SK-N-MC (cell line): ENCODE data around the gene NME4.
"Not testable (repeated sequence)": the region's sequence is repeated elsewhere in the genome, so short reads cannot be mapped to it uniquely, and the experiment has no call there.

Experiments used
- DNase-seq: peaks from one replicate; pipeline ENCODE4 v3.0.0-alpha.2; 2011; ENCODE audit warnings: low read depth, low spot score
- H3K27ac ChIP-seq: fragments of 200-600 bp; sonication (generic); 2 replicates; pipeline ENCODE4 v1.5.1; 2016; ENCODE audit warnings: mixed run types
- H3K36me3 ChIP-seq: fragments of 200-600 bp; sonication (generic); 2 replicates; pipeline ENCODE4 v1.6.1; 2017; ENCODE audit warnings: antibody characterized with exemption, low read length, mixed read lengths; ENCODE audit not compliant: insufficient read depth
- H3K4me3 ChIP-seq: fragments of 200-600 bp; sonication (generic); 2 replicates; pipeline ENCODE4 v1.5.1; 2016
- H3K9ac ChIP-seq: fragments of 200-600 bp; sonication (generic); 2 replicates; pipeline ENCODE4 v1.8.0; 2017; ENCODE audit warnings: mixed run types, mixed read lengths; ENCODE audit not compliant: insufficient read length
- H3K9me3 ChIP-seq: fragments of 200-600 bp; sonication (generic); 2 replicates; pipeline ENCODE4 v1.6.1; 2017; ENCODE audit warnings: low read depth, mild to moderate bottlenecking, antibody characterized with exemption, low read length, moderate library complexity, mixed read lengths
- EZH2 ChIP-seq: fragments of 200-600 bp; sonication (generic); IDR thresholded peaks from one replicate; pipeline ENCODE4 v1.6.1; 2017; ENCODE audit warnings: antibody characterized with exemption
- FOXP2 ChIP-seq: optimal IDR thresholded peaks from 2 replicates; pipeline ENCODE3; 2011; ENCODE audit warnings: mild to moderate bottlenecking, moderate library complexity; ENCODE audit not compliant: insufficient read depth; ENCODE audit errors: extremely low read length, control extremely low read depth
- POLR2AphosphoS5 ChIP-seq: IDR thresholded peaks from 2 replicates; pipeline ENCODE4 v1.6.1; 2012; ENCODE audit warnings: mild to moderate bottlenecking, low read depth, low read length, borderline replicate concordance

NME4 gene

GRCh38 chr16:379183-379960, 17.6 kb upstream of the NME4 start:
- no peak overlapping the region for H3K9ac ChIP-seq
- TF ChIP-seq EZH2 (no peak), POLR2AphosphoS5 (no peak), FOXP2 (no peak)
- H3K9me3 ChIP-seq = no peaks in the 10 kb centered on the region
- no peak for DNase-seq
- no peak overlapping the region for H3K27ac ChIP-seq
- H3K4me3 ChIP-seq = no peak overlapping the region
- H3K36me3 ChIP-seq = no peaks in the 10 kb centered on the region

DNA sequence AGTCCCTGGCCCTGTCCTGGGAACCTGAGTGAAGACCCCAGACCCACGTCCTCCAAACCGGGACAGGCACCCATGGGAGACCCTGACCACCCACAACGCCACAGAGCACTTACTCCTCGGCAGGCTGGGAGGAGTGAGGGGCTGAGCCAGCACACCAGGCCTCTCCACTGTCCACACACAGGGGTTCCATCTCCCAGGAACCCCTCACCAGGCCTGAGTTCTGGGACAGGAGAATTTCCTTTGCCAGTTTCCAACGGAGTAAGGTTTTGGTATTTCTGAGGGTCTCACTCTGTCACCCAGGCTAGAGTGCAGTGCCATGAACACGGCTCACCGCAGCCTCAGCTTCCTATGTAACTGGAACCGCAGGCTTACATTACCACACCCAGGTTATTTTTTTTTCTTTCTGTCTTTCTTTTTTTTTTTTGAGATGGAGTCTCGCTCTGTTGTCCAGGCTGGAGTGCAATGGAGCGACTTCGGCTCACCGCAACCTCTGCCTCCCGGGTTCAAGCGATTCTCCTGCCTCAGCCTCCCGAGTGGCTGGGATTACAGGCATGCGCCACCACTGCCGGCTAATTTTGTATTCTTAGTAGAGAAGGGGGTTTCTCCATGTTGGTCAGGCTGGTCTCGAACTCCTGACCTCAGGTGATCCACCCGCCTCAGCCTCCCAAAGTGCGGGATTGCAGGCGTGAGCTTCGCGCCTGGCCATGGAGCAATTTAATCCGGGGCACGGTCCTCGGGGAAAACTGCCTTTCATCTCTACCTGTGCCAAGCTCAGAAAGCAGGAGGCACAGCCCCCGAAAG, 16.8 kb upstream of the NME4 start:
- H3K27ac ChIP-seq = no peak overlapping the region

GRCh38 chr16:380762-381011, 16.3 kb upstream of the NME4 start:
- H3K4me3 ChIP-seq = peak overlapping the region; percentile 71
- H3K36me3 ChIP-seq = no peaks in the 10 kb centered on the region
- DNase-seq = no peak
- no peaks in the 10 kb centered on the region for H3K9me3 ChIP-seq
- H3K9ac ChIP-seq = peak overlapping the region; percentile 3
- TF ChIP-seq POLR2AphosphoS5 (no peak), FOXP2 (no peak), EZH2 (no peak)
- no peak overlapping the region for H3K27ac ChIP-seq

More for the DNA sequence above, 16.8 kb upstream of the NME4 start:
- H3K4me3 ChIP-seq = no peak overlapping the region
- no peak for DNase-seq
- no peak overlapping the region for H3K9ac ChIP-seq
- no peaks in the 10 kb centered on the region for H3K9me3 ChIP-seq
- TF ChIP-seq POLR2AphosphoS5 = no peak
- no peak for TF ChIP-seq EZH2
- no peak for TF ChIP-seq FOXP2
- no peaks in the 10 kb centered on the region for H3K36me3 ChIP-seq

GRCh38 chr16:381012-381788, 15.8 kb upstream of the NME4 start:
- Histone ChIP-seq H3K27ac (no peak overlapping the region), H3K36me3 (no peaks in the 10 kb centered on the region), H3K4me3 (peak overlapping the region; percentile 71), H3K9me3 (no peaks in the 10 kb centered on the region), H3K9ac (peak overlapping the region; percentile 46)
- TF ChIP-seq EZH2 (no peak), POLR2AphosphoS5 (no peak), FOXP2 (no peak)
- no peak for DNase-seq

GRCh38 chr16:381789-382717, 14.9 kb upstream of the NME4 start, which contains the start of gene PGAP6:
TSS of gene PGAP6 (minus strand) at chr16:381978. CDS start at chr16:381821, 157 bp downstream.
- H3K27ac ChIP-seq = no peak within 1 kb of the TSS
- no peaks in the 10 kb centered on the region for H3K36me3 ChIP-seq
- TF ChIP-seq EZH2 = no peak
- peak; percentile 65; the same call in 1 of the 2 replicates for TF ChIP-seq POLR2AphosphoS5
- H3K9ac ChIP-seq = peak within 1 kb of the TSS; percentile 85
- H3K9me3 ChIP-seq = no peaks in the 10 kb centered on the region
- DNase-seq = no peak
- peak within 1 kb of the TSS; percentile 91 for H3K4me3 ChIP-seq

- Histone ChIP-seq H3K27ac (0 out of 2 replicates have a peak overlapping the region, but pooled peaks have one; percentile 25), H3K9me3 (no peaks in the 10 kb centered on the region), H3K36me3 (no peaks in the 10 kb centered on the region), H3K9ac (no peak overlapping the region), H3K4me3 (no peak overlapping the region)
- no peak for DNase-seq
- TF ChIP-seq POLR2AphosphoS5 = no peak
- TF ChIP-seq FOXP2 = no peak
- no peak for TF ChIP-seq EZH2
Measured at GRCh38 chr16:383326-384051, 13.5 kb upstream of the NME4 start.

GRCh38 chr16:386641-387156, 10.3 kb upstream of the NME4 start:
- no peak for DNase-seq

DNA sequence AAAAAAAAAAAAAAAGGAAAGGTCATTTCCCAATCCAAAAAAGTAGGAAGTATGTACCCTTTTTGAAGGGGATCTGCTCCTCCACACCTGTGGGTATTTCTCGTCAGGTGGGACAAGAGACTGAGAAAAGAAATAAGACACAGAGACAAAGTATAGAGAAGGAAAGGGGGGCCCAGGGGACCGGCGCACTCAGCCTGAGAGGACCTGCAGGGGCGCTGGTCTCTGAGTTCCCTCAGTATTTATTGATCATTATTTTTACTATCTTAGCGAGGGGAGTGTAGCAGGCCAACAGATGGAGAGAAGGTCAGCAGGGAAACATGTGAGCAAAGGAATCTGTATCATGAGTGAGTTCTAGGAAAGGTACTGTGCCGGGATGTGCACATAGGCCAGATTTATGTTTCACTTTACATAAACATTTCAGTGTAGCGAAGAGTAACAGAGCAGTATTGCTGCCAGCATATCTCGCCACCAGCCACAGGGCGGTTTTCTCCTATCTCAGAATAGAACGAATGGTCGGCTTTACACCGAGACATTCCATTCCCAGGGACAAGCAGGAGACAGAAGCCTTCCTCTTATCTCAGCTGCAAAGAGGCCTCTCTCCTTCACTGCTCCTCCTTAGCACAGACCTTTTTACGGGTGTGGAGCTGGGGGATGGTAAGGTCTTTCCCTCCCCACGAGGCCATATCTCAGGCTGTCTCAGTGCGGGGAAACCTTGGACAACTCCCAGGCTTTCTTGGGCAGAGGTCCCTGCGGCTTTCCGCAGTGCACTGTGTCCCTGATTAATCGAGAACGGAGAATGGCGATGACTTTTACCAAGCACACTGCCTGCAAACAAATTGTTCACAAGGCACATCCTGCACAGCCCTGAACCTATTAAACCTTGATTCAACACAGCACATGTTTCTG, 9.0 kb upstream of the NME4 start:
- H3K27ac ChIP-seq = peak overlapping the region; percentile 57; the same call in 1 of the 2 replicates
- not testable (repeated sequence) for H3K4me3 ChIP-seq

More at GRCh38 chr16:386641-387156, 10.3 kb upstream of the NME4 start:
- no peak for TF ChIP-seq FOXP2
- TF ChIP-seq POLR2AphosphoS5 = no peak
- TF ChIP-seq EZH2 = no peak
- H3K9ac ChIP-seq = no peak overlapping the region
- H3K27ac ChIP-seq = no peak overlapping the region
- H3K4me3 ChIP-seq = no peak overlapping the region
- no peaks in the 10 kb centered on the region for H3K36me3 ChIP-seq
- no peaks in the 10 kb centered on the region for H3K9me3 ChIP-seq

More for the DNA sequence above, 9.0 kb upstream of the NME4 start:
- not testable (repeated sequence) for H3K36me3 ChIP-seq, DNase-seq, H3K9me3 ChIP-seq, H3K9ac ChIP-seq
